RKO (cell line): ENCODE measurements around the gene NKAPL.

Experiments
- DNase-seq: peaks from one replicate; pipeline ENCODE4 v3.0.0-alpha.2; 2016; ENCODE audit warnings: low spot score

The NKAPL gene

GRCh38 chr6:28258877-28259777 is at the start of gene NKAPL:
Gene NKAPL (plus strand): TSS chr6:28259297. CDS start chr6:28259372, 75 bp downstream.
- DNase-seq = no peak

GRCh38 chr6:28209753-28210535 is 49.2 kb upstream of the NKAPL start:
- DNase-seq = no peak

DNA sequence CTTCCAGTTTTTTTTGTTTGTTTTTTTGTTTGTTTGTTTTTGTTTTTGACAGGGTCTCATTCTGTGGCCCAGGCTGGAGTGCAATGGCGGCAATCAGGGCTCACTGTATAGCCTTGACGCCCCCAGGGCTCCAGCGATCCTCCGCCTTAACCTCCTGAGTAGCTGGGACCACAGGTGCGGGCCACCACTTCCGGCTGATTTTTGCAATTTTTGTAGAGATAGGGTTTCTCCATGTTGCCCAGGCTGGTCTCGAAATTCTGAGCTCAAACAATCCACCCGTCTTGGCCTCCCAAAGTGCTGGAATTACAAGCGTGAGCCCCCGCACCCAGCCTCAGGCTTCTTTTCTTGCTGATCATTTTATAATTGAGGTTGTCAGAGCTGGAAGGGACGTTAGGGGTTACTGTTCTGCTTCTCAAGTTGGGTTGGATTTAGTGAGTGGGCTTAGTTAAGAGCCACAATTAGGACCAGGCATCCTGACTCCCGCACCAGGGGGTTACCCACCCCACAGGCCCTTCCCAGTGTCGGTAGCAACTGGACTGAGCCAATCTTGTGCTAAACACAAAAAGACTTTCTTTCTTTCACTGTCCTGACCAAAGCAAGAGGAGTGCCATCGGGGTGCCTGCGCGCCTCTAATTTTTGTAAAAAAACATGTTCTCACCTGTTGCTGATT is 47.1 kb upstream of the NKAPL start:
- DNase-seq = no peak

DNA sequence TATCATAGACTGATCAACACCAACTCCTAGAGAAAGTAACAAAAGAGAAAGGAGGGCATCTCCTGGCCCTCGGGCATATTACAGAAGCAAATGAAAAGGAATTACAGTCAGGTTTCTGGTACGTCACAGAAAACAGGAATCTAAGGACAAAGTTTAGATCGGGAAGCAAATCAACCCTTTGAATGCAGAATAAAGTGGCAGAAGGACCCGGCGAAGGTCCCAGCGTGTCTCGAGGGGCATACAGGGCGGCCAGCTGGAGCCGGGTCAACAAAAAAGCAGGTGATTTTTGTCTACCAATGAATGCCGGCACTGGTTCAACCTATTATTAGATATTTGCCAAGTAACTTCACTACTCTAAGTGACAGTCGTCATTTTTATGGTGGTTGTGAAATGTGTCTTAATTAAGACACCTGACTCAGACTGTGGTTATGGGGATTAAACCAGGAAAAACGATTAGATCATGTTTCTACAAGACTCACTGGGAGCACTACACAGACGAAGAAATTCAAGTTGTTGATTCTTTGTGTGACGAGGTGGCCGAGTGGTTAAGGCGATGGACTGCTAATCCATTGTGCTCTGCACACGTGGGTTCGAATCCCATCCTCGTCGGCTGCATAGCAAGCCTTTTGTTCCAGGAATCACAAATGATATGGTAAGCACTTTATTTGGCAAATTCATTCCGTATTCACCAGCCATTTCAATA is 46.4 kb upstream of the NKAPL start:
- peak; percentile 96 for DNase-seq

DNA sequence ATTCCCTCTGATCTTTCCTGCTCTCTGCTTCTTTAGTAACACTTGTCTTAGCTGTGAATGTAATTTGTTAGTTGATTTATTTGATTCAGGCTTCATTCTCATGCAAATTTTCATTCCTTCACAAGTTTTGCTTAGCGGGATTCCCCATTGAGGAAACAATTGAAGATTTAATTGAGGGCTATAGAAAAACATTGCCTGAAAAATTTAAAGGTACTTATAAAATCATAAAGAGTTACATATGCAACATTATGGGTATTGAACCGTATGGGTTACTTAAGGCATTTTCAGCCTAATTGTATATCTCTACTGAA is 45.9 kb upstream of the NKAPL start:
- DNase-seq = no peak

- DNase-seq = peak; percentile 85
Observed at GRCh38 chr6:28215425-28215824, 43.7 kb upstream of the NKAPL start.

DNA sequence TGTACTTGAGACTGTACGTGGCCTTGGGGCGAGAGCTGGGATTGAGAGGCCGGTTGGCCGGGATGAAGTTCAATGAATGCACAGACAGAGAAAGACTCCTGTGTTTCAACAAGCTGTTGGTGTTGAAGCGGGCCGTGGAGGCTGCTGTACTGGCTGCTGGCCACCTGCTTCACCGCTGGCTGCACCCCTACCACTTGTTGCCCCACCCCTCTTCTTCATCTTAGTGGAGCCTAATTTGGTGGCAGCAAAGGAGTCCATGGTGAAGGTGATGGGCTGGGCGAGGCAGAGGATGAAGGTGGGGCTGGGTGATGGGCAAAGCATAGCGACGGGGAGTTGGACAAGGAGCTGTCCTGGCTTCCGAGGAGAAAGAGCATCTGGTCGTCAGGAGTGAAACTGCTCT is 41.2 kb upstream of the NKAPL start:
- DNase-seq = no peak

- peak; percentile 78 for DNase-seq
Observed at GRCh38 chr6:28218312-28219248, 40.5 kb upstream of the NKAPL start.

- DNase-seq = peak; percentile 30
Observed at GRCh38 chr6:28220257-28221133, 38.6 kb upstream of the NKAPL start.

- no peak for DNase-seq
Observed at GRCh38 chr6:28224131-28225055, 34.7 kb upstream of the NKAPL start.

GRCh38 chr6:28225056-28225834 is 33.9 kb upstream of the NKAPL start, which contains the start of gene ZSCAN9:
Gene ZSCAN9 (plus strand): TSS chr6:28225275. CDS start chr6:28227085, 1,810 bp downstream.
- peak; percentile 98 for DNase-seq

DNA sequence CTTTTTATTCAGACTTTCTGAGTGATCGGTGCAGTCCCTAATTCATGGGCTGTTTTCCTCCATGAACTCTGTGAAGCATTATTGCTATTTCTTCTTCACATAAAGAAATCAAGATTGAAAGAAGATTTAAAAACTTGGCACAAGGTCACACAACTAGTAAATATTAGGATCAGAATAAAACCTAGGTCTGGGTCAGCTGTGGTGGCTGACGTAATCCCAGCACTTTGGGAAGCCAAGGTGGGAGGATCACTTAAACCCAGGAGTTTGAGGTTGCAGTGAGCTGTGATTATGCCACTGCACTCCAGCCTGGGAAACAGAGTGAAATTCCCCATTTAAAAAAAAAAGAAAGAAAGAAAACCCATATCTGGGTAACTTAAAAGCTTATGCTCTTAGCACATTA is 32.6 kb upstream of the NKAPL start:
- DNase-seq = no peak

DNA sequence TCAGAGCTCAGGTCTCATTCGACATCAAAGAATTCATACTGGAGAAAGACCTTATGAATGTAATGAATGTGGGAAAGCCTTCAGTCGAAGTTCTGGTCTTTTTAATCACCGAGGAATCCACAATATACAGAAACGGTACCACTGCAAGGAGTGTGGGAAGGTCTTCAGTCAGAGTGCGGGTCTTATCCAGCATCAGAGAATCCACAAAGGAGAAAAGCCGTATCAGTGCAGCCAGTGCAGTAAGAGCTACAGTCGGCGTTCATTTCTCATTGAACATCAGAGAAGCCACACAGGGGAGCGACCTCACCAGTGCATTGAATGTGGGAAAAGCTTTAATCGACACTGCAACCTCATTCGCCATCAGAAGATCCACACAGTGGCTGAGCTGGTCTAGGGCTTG is 26.3 kb upstream of the NKAPL start:
- DNase-seq = no peak

DNA sequence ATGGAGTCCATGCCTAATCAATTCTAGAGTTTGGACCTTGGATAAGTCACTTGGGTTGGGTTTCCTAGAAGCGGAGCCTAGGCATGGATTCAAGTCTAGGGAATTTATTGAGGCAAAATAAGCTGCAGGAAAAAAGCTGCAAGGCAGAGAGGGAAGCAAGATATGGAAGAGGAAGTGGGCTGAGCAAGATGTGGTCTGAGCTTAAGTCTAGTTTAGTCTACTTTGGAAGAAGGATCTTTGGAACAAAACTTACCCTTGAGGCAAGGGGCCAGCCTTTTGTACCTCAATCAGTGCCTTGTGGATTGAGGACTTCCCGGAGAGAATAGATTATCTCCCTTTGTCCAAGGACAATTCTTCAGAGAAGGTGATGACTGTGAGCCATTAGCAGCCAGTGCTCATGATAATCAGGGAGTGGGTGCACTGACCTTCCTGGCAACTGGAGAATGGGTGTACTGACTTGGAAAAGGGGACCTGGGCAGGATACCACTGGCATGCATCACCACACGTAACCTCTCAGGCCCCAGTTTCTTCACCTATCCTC is 23.1 kb upstream of the NKAPL start:
- no peak for DNase-seq

DNA sequence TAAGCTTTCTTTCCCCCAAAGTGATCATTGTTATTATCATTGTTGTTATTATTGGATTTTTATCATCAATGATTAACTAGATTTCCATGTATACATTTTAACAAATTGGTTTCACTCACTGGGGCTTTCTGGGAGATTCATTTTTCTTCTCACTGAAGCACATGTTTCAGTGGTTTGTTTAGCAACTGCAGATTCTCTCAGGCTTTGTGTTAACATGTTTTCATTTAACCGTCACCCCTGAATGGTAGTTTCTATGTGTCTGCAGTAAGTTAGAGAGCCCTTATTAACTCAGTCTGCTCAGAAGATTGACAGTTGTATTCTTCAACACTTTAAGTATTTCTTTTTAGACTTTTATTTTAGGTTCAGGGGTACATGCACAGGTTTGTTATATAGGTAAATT is 19.5 kb upstream of the NKAPL start:
- no peak for DNase-seq

DNA sequence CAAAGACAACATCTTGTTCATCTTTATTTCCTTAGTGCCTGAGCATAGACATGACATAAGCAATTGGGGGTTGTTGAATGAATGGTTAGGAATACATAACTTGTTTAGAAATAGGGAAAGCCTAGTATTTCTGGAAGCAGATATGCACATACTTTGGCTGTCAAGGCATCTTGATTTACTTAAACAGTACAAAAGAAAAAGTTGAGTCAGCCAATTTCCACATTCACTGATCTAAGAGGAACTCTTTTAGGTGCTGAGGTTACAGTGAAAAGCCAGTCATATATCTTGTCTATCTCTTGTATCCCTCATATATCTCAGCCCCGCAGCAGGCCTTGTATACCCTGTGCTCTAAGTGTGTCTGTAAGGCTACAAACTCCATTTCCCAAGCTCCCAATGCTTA is 18.6 kb upstream of the NKAPL start:
- DNase-seq = no peak

DNA sequence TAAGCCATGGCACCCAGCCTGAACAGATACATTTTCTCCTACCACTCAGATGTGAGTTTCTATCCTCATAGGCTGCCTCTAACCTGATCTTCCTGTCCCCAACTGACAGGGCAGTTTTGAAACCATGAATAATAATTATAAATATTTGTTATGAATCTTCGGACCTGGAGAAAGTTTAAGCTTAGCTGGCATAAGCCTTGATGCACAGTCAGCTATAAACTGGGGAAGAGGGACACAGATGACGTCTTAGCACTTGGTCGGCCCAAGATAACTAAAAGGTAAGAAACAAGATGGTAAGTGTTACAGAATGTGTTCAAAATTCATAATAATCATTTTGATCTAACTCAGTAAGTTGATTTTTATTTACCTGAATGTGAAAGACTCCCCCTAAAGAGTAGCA is 15.2 kb upstream of the NKAPL start:
- no peak for DNase-seq
